Loucy (cell line): Measurements from ENCODE around the gene TAF4.
"Not testable (repeated sequence)": the region's sequence is repeated elsewhere in the genome, so short reads cannot be mapped to it uniquely, and the experiment has no call there.

Experiments
- H2AFZ ChIP-seq: fragments of 200-600 bp; sonication (generic); 2 replicates; pipeline ENCODE4 v1.6.0; 2016; ENCODE audit warnings: antibody characterized with exemption, mild to moderate bottlenecking, low read length, moderate library complexity
- H3F3A ChIP-seq: fragments of 200-600 bp; 2 replicates; pipeline ENCODE4 v1.6.0; 2016; ENCODE audit warnings: antibody characterized with exemption, low read depth, mild to moderate bottlenecking
- H3K27me3 ChIP-seq: fragments of 200-600 bp; sonication (generic); 2 replicates; pipeline ENCODE4 v1.6.1; 2014; ENCODE audit warnings: low read length, mild to moderate bottlenecking; ENCODE audit not compliant: insufficient read depth, poor library complexity, severe bottlenecking
- H3K36me3 ChIP-seq: fragments of 200-600 bp; sonication (generic); 2 replicates; pipeline ENCODE4 v1.6.1; 2016; ENCODE audit warnings: low read length; ENCODE audit not compliant: insufficient read depth
- H3K4me1 ChIP-seq: fragments of 200-600 bp; sonication (generic); 2 replicates; pipeline ENCODE4 v1.5.1; 2014; ENCODE audit warnings: low read length, mild to moderate bottlenecking; ENCODE audit not compliant: insufficient read depth, poor library complexity, severe bottlenecking
- H3K4me2 ChIP-seq: fragments of 200-600 bp; sonication (generic); 2 replicates; pipeline ENCODE4 v1.6.0; 2014; ENCODE audit warnings: antibody characterized with exemption, low read length, low read depth, mild to moderate bottlenecking; ENCODE audit not compliant: poor library complexity, severe bottlenecking
- H3K4me3 ChIP-seq: fragments of 200-600 bp; sonication (generic); 2 replicates; pipeline ENCODE4 v1.5.1; 2014; ENCODE audit warnings: low read length, mild to moderate bottlenecking, mixed read lengths; ENCODE audit not compliant: poor library complexity, severe bottlenecking
- H3K79me2 ChIP-seq: fragments of 200-600 bp; sonication (generic); 2 replicates; pipeline ENCODE4 v1.6.1; 2014; ENCODE audit warnings: low read length; ENCODE audit not compliant: insufficient read depth
- H3K9ac ChIP-seq: fragments of 200-600 bp; sonication (generic); 2 replicates; pipeline ENCODE4 v1.6.0; 2014; ENCODE audit warnings: mild to moderate bottlenecking, low read depth, low read length, moderate library complexity; ENCODE audit not compliant: poor library complexity, severe bottlenecking
- H3K9me2 ChIP-seq: fragments of 200-600 bp; sonication (generic); replicated peaks from 2 replicates; pipeline ENCODE4 v1.6.1; 2016; ENCODE audit warnings: low read depth, low read length, mixed read lengths
- H3K9me3 ChIP-seq: fragments of 200-600 bp; sonication (generic); 2 replicates; pipeline ENCODE4 v1.6.1; 2014; ENCODE audit warnings: mild to moderate bottlenecking, antibody characterized with exemption, low read length, low read depth; ENCODE audit not compliant: insufficient read depth
- H4K20me1 ChIP-seq: fragments of 200-600 bp; sonication (generic); 2 replicates; pipeline ENCODE4 v1.6.0; 2014; ENCODE audit warnings: antibody characterized with exemption, low read length, mild to moderate bottlenecking; ENCODE audit not compliant: insufficient read depth, poor library complexity, severe bottlenecking
- EZH2phosphoT487 ChIP-seq: fragments of 200-600 bp; IDR thresholded peaks from 2 replicates; pipeline ENCODE4 v1.6.1; 2018; ENCODE audit warnings: antibody characterized with exemption, mild to moderate bottlenecking, moderate library complexity, borderline replicate concordance
- TF ChIP-seq, protein P1 (sequence below): fragments of 200-600 bp; sonication (generic); conservative IDR thresholded peaks from 2 replicates; pipeline ENCODE4 v1.5.1; 2014; ENCODE audit warnings: mild to moderate bottlenecking, antibody characterized with exemption, low read length

The TAF4 gene

DNA sequence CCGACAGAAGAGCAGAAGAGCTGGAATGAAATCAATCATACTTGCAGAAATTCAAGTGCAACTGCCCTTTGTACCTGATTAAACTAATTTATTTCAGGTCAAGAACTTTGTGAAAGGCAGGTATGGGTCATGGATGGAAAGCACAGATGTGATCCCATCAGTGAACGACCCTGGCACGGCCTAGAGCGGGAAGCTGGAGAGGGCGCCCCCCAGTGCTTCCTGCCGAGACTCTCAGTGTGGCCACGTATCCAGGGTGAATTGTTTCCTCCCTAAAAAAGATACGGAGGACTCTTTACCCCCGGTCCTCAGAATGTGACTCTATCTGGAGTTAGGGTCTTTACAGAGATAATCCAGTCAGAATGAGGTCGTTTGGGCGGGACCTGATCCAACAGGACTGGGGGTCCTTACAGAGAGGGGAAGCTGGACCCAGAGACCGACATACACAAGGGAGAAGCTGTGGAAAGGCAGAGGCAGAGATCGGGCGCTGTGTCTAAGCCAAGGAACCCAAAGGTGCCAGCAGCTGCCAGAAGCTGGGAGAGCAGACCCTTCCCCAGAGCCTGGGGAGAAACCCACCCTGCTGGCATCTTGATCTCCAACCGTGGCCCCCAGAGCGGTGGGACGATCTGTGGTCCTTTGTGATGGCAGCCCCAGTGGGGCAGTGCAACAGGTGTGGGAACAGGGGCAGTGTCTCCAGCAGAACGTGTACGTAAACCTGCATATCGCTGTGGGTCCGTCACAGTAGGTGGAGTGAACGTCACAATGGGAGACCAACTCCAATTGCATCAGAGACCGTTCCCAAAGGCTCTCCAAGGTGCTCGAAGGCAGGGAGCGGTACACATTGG, 91.9 kb downstream of the TAF4 start:
- TF ChIP-seq, protein P1, sequence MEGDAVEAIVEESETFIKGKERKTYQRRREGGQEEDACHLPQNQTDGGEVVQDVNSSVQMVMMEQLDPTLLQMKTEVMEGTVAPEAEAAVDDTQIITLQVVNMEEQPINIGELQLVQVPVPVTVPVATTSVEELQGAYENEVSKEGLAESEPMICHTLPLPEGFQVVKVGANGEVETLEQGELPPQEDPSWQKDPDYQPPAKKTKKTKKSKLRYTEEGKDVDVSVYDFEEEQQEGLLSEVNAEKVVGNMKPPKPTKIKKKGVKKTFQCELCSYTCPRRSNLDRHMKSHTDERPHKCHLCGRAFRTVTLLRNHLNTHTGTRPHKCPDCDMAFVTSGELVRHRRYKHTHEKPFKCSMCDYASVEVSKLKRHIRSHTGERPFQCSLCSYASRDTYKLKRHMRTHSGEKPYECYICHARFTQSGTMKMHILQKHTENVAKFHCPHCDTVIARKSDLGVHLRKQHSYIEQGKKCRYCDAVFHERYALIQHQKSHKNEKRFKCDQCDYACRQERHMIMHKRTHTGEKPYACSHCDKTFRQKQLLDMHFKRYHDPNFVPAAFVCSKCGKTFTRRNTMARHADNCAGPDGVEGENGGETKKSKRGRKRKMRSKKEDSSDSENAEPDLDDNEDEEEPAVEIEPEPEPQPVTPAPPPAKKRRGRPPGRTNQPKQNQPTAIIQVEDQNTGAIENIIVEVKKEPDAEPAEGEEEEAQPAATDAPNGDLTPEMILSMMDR: no peak
- TF ChIP-seq EZH2phosphoT487: no peak

DNA sequence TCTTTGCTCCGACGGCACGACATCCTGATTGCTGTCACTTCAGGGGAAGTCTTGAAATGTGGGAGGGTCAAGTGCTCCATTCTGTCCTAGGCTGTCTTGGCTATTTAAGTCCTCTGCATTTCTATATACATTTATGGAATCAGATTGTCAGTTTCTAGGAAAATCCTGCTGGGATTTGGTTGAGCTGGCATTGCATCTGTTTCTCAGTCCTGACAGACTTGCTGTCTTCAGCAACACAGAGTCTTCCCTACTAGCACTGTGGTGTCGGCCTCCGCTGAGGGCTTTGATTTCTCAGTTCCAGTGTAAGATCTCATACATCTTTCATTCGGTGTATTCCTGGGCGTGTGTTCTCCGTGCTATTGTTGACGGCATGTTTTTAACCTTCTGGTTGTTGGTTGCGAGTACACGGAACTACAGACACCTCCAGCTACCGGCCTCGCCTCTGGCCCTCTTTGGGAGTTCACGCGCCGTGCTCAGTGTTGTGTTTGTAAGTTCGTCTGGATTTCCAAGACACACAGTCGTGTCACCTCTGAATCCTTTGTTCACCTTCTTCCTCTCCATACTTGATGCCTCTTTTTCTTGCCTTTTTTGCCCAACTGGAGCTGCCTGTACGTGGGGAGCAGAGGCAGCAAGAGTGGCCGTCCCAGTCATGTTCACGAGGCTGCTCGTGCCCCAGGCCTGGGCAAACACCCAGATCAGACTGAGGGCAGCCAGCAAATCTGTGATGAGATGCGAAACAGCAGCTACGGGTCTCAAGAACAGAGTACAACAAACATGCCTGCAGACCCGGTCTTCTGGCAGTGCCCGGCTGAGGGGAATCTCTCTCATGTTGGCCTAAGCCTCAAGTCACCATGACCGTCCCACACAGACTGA, 92.8 kb downstream of the TAF4 start:
- Histone ChIP-seq H3F3A (no peaks in the 10 kb centered on the region), H3K4me3 (no peak overlapping the region), H3K27me3 (no peaks in the 10 kb centered on the region), H3K79me2 (no peaks in the 10 kb centered on the region), H4K20me1 (no peaks in the 10 kb centered on the region), H3K9ac (no peak overlapping the region), H3K4me1 (no peaks in the 10 kb centered on the region), H3K36me3 (peaks cover 53% of the 10 kb centered on the region), H2AFZ (no peak overlapping the region), H3K9me2 (no peaks in the 10 kb centered on the region), H3K9me3 (no peaks in the 10 kb centered on the region), H3K4me2 (no peak overlapping the region)
- TF ChIP-seq EZH2phosphoT487: no peak
- TF ChIP-seq, protein P1: no peak

More for the DNA sequence above, 91.9 kb downstream of the TAF4 start:
- H3K27me3 ChIP-seq: no peaks in the 10 kb centered on the region
- H3K36me3 ChIP-seq: peaks cover 53% of the 10 kb centered on the region
- no peaks in the 10 kb centered on the region for H3K9me2 ChIP-seq
- H3K9ac ChIP-seq: no peak overlapping the region
- no peak overlapping the region for H3K4me2 ChIP-seq
- H3K9me3 ChIP-seq: no peaks in the 10 kb centered on the region
- H3F3A ChIP-seq: no peaks in the 10 kb centered on the region
- H4K20me1 ChIP-seq: no peaks in the 10 kb centered on the region
- no peaks in the 10 kb centered on the region for H3K79me2 ChIP-seq
- no peak overlapping the region for H2AFZ ChIP-seq
- H3K4me1 ChIP-seq: no peaks in the 10 kb centered on the region
- no peak overlapping the region for H3K4me3 ChIP-seq

GRCh38 chr20:61971595-61971994, 94.1 kb downstream of the TAF4 start:
- not testable (repeated sequence) for H3K4me2 ChIP-seq, H3K4me1 ChIP-seq, H3K79me2 ChIP-seq, H3K9ac ChIP-seq, H4K20me1 ChIP-seq, H3K9me3 ChIP-seq, H3K27me3 ChIP-seq, H2AFZ ChIP-seq, H3F3A ChIP-seq, H3K4me3 ChIP-seq, H3K9me2 ChIP-seq
- H3K36me3 ChIP-seq: peaks cover 44% of the 10 kb centered on the region
